H1 (cell line): Measurements from ENCODE around the gene OR51F2. TPM values are rescaled to one million over a fixed set of nuclear protein-coding genes. Genes with fewer than 3 reads are reported as not detected.
A peak's percentile ranks its signal among the peaks of the same experiment; 100 is the strongest.

Experiments used
- CTCF ChIA-PET: fragments of 300-600 bp; sonication (Branson Sonifier 250); formaldehyde crosslinking; loops from one replicate; lab custom pipeline; 2021; ENCODE audit not compliant: partially characterized antibody; lab: Charles Lee
- POLR2A ChIA-PET: fragments of 300-600 bp; sonication (Branson Sonifier 250); formaldehyde crosslinking; loops from one replicate; lab custom pipeline; 2021; ENCODE audit warnings: inconsistent platforms; ENCODE audit not compliant: partially characterized antibody; lab: Charles Lee
- DNase-seq, 2 experiments: peaks; one replicate each; pipeline versions ENCODE4 v3.0.0 to v3.0.0-alpha.2; 2010 to 2022; ENCODE audit warnings: low spot score in 2 of 2, low read depth in 1 of 2, mixed read lengths in 1 of 2
- FAIRE-seq: peaks from 2 replicates; lab custom pipeline; 2011; peaks lifted over from hg19 to GRCh38; lab: Jason Lieb, UNC
- H2AFZ ChIP-seq: 2 replicates; pipeline ENCODE4 v1.8.1; 2012; ENCODE audit warnings: low read length, inconsistent platforms
- H2AK5ac ChIP-seq: 2 replicates; pipeline ENCODE4 v1.6.1; 2013; ENCODE audit warnings: low read depth, low read length
- H2BK120ac ChIP-seq: replicated peaks from 2 replicates; pipeline ENCODE3; 2013; ENCODE audit warnings: low read depth, low read length, inconsistent platforms
- H2BK12ac ChIP-seq: 2 replicates; pipeline ENCODE4 v1.6.1; 2013; ENCODE audit warnings: low read depth, low read length
- H2BK15ac ChIP-seq: 2 replicates; pipeline ENCODE4 v1.6.1; 2013; ENCODE audit warnings: low read length
- H2BK20ac ChIP-seq: 2 replicates; pipeline ENCODE4 v1.6.1; 2013; ENCODE audit warnings: low read length
- H2BK5ac ChIP-seq: 2 replicates; pipeline ENCODE4 v1.6.1; 2013; ENCODE audit warnings: low read depth, low read length
- H3K14ac ChIP-seq: 2 replicates; pipeline ENCODE4 v1.6.1; 2013; ENCODE audit warnings: inconsistent platforms; ENCODE audit not compliant: insufficient read length
- H3K18ac ChIP-seq: 2 replicates; pipeline ENCODE4 v1.6.1; 2013; ENCODE audit warnings: low read length; ENCODE audit errors: extremely low read depth
- H3K23ac ChIP-seq: 2 replicates; pipeline ENCODE4 v1.6.1; 2013; ENCODE audit warnings: inconsistent platforms; ENCODE audit not compliant: insufficient read length
- H3K23me2 ChIP-seq: 2 replicates; pipeline ENCODE4 v1.6.1; 2013; ENCODE audit warnings: low read depth, low read length
- H3K27ac ChIP-seq: 2 replicates; pipeline ENCODE4 v1.6.1; 2011; ENCODE audit warnings: low read depth, low read length, inconsistent platforms
- H3K27me3 ChIP-seq, 4 experiments: replicated peaks in 1 of 4; 1 replicate in 1 of 4; 2 replicates in 3 of 4; pipeline versions ENCODE4 v1.6.1 to v1.8.1; 2011 to 2013; ENCODE audit warnings: low read length in 3 of 4, mild to moderate bottlenecking in 3 of 4, inconsistent platforms in 2 of 4, mixed read lengths in 2 of 4, moderate library complexity in 1 of 4; ENCODE audit not compliant: control insufficient read depth in 3 of 4, insufficient read depth in 3 of 4; ENCODE audit errors: extremely low read depth in 1 of 4
- H3K36me3 ChIP-seq, 4 experiments: 2 replicates each; pipeline versions ENCODE4 v1.6.1 to v1.8.1; 2011 to 2013; ENCODE audit warnings: mild to moderate bottlenecking in 4 of 4, low read length in 3 of 4, moderate library complexity in 2 of 4, control low read depth in 1 of 4, inconsistent platforms in 1 of 4; ENCODE audit not compliant: insufficient read depth in 4 of 4, control insufficient read depth in 2 of 4
- H3K4ac ChIP-seq: replicated peaks from 2 replicates; pipeline ENCODE3; 2013; ENCODE audit warnings: low read length, low read depth, mixed read lengths, inconsistent platforms; ENCODE audit not compliant: insufficient read length
- H3K4me1 ChIP-seq, 4 experiments: replicated peaks in 1 of 4; 1 replicate in 1 of 4; 2 replicates in 3 of 4; pipeline versions ENCODE4 v1.6.1 to v1.8.1; 2011 to 2013; ENCODE audit warnings: low read length in 3 of 4, inconsistent platforms in 2 of 4, mixed read lengths in 1 of 4; ENCODE audit not compliant: insufficient read depth in 4 of 4, control insufficient read depth in 3 of 4
- H3K4me2 ChIP-seq, 2 experiments: 2 replicates each; pipeline versions ENCODE4 v1.6.1 to v1.8.1; 2011 to 2013; ENCODE audit warnings: low read depth in 2 of 2, low read length in 2 of 2, control low read depth in 1 of 2, inconsistent platforms in 1 of 2, mild to moderate bottlenecking in 1 of 2; ENCODE audit not compliant: insufficient read depth in 1 of 2
- H3K4me3 ChIP-seq, 4 experiments: fragments of 200-600, 300-600 bp in 1 of 4; sonication (generic), shearing (Covaris generic), sonication (Bioruptor Twin) in 1 of 4; 2 replicates each; pipeline versions ENCODE4 v1.5.1 to v1.8.1; 2011 to 2016; ENCODE audit warnings: low read length in 4 of 4, low read depth in 3 of 4, control low read depth in 2 of 4, inconsistent platforms in 2 of 4, mild to moderate bottlenecking in 2 of 4, mixed read lengths in 1 of 4, moderate library complexity in 1 of 4; ENCODE audit not compliant: insufficient read depth in 2 of 4; ENCODE audit errors: extremely low read depth in 1 of 4
- H3K56ac ChIP-seq: replicated peaks from 2 replicates; pipeline ENCODE3; 2013; ENCODE audit warnings: low read depth, mild to moderate bottlenecking, mixed read lengths, low read length, inconsistent platforms; ENCODE audit not compliant: insufficient read length
- H3K79me1 ChIP-seq: 2 replicates; pipeline ENCODE4 v1.6.1; 2013; ENCODE audit warnings: low read depth, low read length, control low read depth
- H3K79me2 ChIP-seq, 2 experiments: 2 replicates each; pipeline versions ENCODE4 v1.6.1 to v1.8.1; 2012 to 2013; ENCODE audit warnings: low read length in 2 of 2, mild to moderate bottlenecking in 2 of 2, inconsistent platforms in 1 of 2; ENCODE audit not compliant: insufficient read depth in 2 of 2, control insufficient read depth in 1 of 2
- H3K9ac ChIP-seq, 4 experiments: replicated peaks in 1 of 4; 1 replicate in 1 of 4; 2 replicates in 3 of 4; pipeline versions ENCODE4 v1.6.1 to v1.8.1; 2011 to 2013; ENCODE audit warnings: low read depth in 3 of 4, low read length in 3 of 4, control low read depth in 2 of 4, mild to moderate bottlenecking in 2 of 4, moderate library complexity in 2 of 4, inconsistent platforms in 1 of 4; ENCODE audit errors: extremely low read depth in 1 of 4
- H3K9me3 ChIP-seq, 2 experiments: 2 replicates each; pipeline versions ENCODE4 v1.6.1 to v1.8.1; 2012 to 2013; ENCODE audit warnings: mild to moderate bottlenecking in 2 of 2, moderate library complexity in 2 of 2, control low read depth in 1 of 2, inconsistent platforms in 1 of 2, low read depth in 1 of 2, low read length in 1 of 2, mixed read lengths in 1 of 2; ENCODE audit not compliant: insufficient read depth in 2 of 2
- H4K20me1 ChIP-seq, 2 experiments: replicated peaks in 1 of 2; 2 replicates each; pipeline versions ENCODE3 to v1.8.1; 2011 to 2013; ENCODE audit warnings: inconsistent platforms in 2 of 2, low read length in 2 of 2, mild to moderate bottlenecking in 1 of 2; ENCODE audit not compliant: insufficient read depth in 2 of 2, control insufficient read depth in 1 of 2
- H4K5ac ChIP-seq: 2 replicates; pipeline ENCODE4 v1.6.1; 2013; ENCODE audit warnings: low read length, low read depth, mixed read lengths, inconsistent platforms; ENCODE audit not compliant: insufficient read length
- H4K8ac ChIP-seq: 2 replicates; pipeline ENCODE4 v1.8.0; 2013; ENCODE audit warnings: mild to moderate bottlenecking, moderate library complexity, low read length, inconsistent platforms; ENCODE audit not compliant: insufficient read depth; ENCODE audit errors: extremely low read depth
- H4K91ac ChIP-seq: replicated peaks from 2 replicates; pipeline ENCODE3; 2013; ENCODE audit warnings: low read length, mixed read lengths, inconsistent platforms; ENCODE audit not compliant: insufficient read length
- CREB1 ChIP-seq: IDR thresholded peaks from 2 replicates; pipeline ENCODE4 v1.6.1; 2012; ENCODE audit warnings: inconsistent platforms
- FOSL1 ChIP-seq: IDR thresholded peaks from 2 replicates; pipeline ENCODE4 v1.6.1; 2011; ENCODE audit warnings: mild to moderate bottlenecking, low read depth, low read length, moderate library complexity; ENCODE audit not compliant: insufficient read depth
- RAD21 ChIP-seq, 2 experiments: IDR thresholded peaks in 1 of 2; conservative IDR thresholded peaks in 1 of 2; 2 replicates each; pipeline ENCODE4 v1.6.1; 2011; ENCODE audit warnings: low read depth in 2 of 2, low read length in 2 of 2, improper control_type of control experiment in 1 of 2, inconsistent platforms in 1 of 2, mild to moderate bottlenecking in 1 of 2, moderate library complexity in 1 of 2
- SIX5 ChIP-seq: IDR thresholded peaks from 2 replicates; pipeline ENCODE4 v1.6.1; 2011; ENCODE audit warnings: mild to moderate bottlenecking, low read depth, low read length
- SP4 ChIP-seq: IDR thresholded peaks from 2 replicates; pipeline ENCODE4 v1.6.1; 2012; ENCODE audit warnings: low read length, inconsistent platforms
- SRF ChIP-seq: IDR thresholded peaks from 2 replicates; pipeline ENCODE4 v1.6.1; 2011; ENCODE audit warnings: mild to moderate bottlenecking, low read depth, low read length, moderate library complexity
- TEAD4 ChIP-seq: IDR thresholded peaks from 2 replicates; pipeline ENCODE4 v1.6.1; 2012; ENCODE audit warnings: low read depth, low read length, inconsistent platforms, mixed read lengths
- YY1 ChIP-seq: IDR thresholded peaks from 2 replicates; pipeline ENCODE4 v1.6.1; 2011; ENCODE audit warnings: low read depth, mild to moderate bottlenecking, low read length
- WGBS, 2 experiments: shearing (Covaris generic) in 1 of 2; methylation state at CpG; one replicate each; pipeline versions ENCODE4 v1.1.6 to v1.1.7; 2013 to 2015; ENCODE audit warnings: low lambda C conversion rate in 2 of 2, mixed read lengths in 2 of 2, inconsistent platforms in 1 of 2, low coverage in 1 of 2, missing lambda C conversion rate in 1 of 2; ENCODE audit not compliant: insufficient replicate concordance in 2 of 2, insufficient coverage in 1 of 2, insufficient read length in 1 of 2; ENCODE audit errors: extremely low coverage in 1 of 2, missing lambda C conversion rate in 1 of 2; 5-methylcytosine and 5-hydroxymethylcytosine counted together
- polyA plus RNA-seq, 7 experiments: library from polyadenylated mRNA; depleted of rRNA in 3 of 7; stranded (reverse) in 5 of 7; unstranded in 2 of 7; fragments of >200 nt in 5 of 7; fragments of 200-250 nt in 2 of 7; gene quantifications; 1 replicate in 5 of 7; 2 replicates in 1 of 7; 4 replicates in 1 of 7; pipeline versions ENCODE4 v1.2.1 to v1.2.3, GENCODE V29; 2011 to 2013; ENCODE audit warnings: missing spikeins in 2 of 7, mixed read lengths in 2 of 7
- total RNA-seq: library from RNA; stranded (reverse); fragmentation: NEBNext Ultra II Directional; extraction: Animal tissue kit (Norgen Biotek cat#: 25700); gene quantifications from 2 replicates; pipeline ENCODE4 v1.2.1, GENCODE V29; 2021
- TF ChIP-seq, protein P1 (sequence below): IDR thresholded peaks from 2 replicates; pipeline ENCODE4 v1.6.1; 2012; ENCODE audit warnings: inconsistent platforms
- TF ChIP-seq, protein P2 (sequence below), 3 experiments: IDR thresholded peaks; 1 replicate in 2 of 3; 2 replicates in 1 of 3; pipeline versions ENCODE4 v1.5.1 to v1.6.1; 2011; ENCODE audit warnings: low read length in 3 of 3, mild to moderate bottlenecking in 3 of 3, inconsistent platforms in 2 of 3, low read depth in 1 of 3, moderate library complexity in 1 of 3; ENCODE audit not compliant: insufficient read depth in 1 of 3; ENCODE audit errors: control extremely low read depth in 1 of 3

Gene OR51F2
- total and polyA plus RNA-seq, 2 of the 8 experiments (the other 6 are each of a cell fraction or from before 2014, with no cell fraction given), result 0.15 TPM; not detected in 1

DNA sequence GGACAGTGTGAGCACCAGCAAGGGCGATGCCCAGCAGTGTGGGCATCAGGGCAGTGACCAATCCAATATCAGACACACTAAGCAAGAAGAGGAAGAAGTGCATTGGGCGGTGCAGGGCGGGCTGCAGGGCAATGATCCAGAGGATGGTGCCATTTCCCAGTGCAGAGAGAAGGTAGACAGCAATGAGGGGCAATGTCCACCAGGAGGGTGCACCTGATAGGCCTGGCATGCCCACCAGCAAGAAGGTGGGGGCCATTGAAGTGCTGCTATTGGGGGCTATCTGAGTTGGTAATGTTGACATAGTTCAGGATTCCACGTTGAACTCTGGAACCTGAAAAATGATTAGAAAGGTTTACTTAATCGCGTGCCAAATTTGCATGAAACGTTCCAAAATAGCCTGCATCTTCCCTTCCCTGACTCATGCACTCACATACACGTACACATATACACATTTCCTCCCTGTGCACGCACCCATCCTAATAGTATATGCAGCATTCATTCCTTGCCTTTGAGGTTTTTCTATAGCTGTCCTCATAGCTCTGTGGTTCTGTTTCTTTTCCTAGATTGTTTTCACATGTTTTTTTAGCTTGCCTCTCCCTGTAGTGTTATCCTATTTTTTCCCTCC is 27.9 kb downstream of the OR51F2 start, which contains the start of gene OR51S1:
Gene OR51S1 (minus strand): TSS at position 301 of the 625 bp plus-strand sequence. CDS start 0 bp downstream, at position 301.
- Histone ChIP-seq H3K4me3 (no peak within 1 kb of the TSS), H2BK15ac (no peak within 1 kb of the TSS), H3K79me1 (no peaks in the 10 kb centered on the region), H4K20me1 (no peaks in the 10 kb centered on the region), H3K23ac (no peak within 1 kb of the TSS), H3K4ac (no peak within 1 kb of the TSS), H4K8ac (no peak within 1 kb of the TSS), H3K79me2 (no peaks in the 10 kb centered on the region), H2AFZ (no peak within 1 kb of the TSS), H2BK20ac (no peak within 1 kb of the TSS), H3K4me1 (no peaks in the 10 kb centered on the region), H3K36me3 (no peaks in the 10 kb centered on the region), H3K23me2 (no peaks in the 10 kb centered on the region), H2BK12ac (no peak within 1 kb of the TSS), H3K27ac (no peak within 1 kb of the TSS), H2BK5ac (no peak within 1 kb of the TSS), H4K5ac (no peak within 1 kb of the TSS), H2BK120ac (no peak within 1 kb of the TSS), H3K4me2 (no peak within 1 kb of the TSS), H3K9ac (no peak within 1 kb of the TSS), H4K91ac (no peak within 1 kb of the TSS), H3K9me3 (0 out of 4 replicates have a peak, but pooled peaks cover 0 to 2% of the 10 kb centered on the region in 2 experiments), H3K27me3 (no peaks in the 10 kb centered on the region), H3K18ac (no peak within 1 kb of the TSS), H2AK5ac (no peak within 1 kb of the TSS), H3K14ac (no peak within 1 kb of the TSS), H3K56ac (no peak within 1 kb of the TSS)
- FAIRE-seq (no peak), DNase-seq (no peak)
- CTCF ChIA-PET, result interaction anchor here (0.6 to 2.0 kb wide), 4 partner anchors 9 to 168 kb away, joined by 3 to 5 read pairs (median 4); no protein-coding TSS in a partner anchor
- POLR2A ChIA-PET, result no interaction called here
- 85% methylated on average over 9 of the region's 9 CpGs; no CpG with 5 or more reads in 1 of the 2 experiments for WGBS, 2 experiments
- TF ChIP-seq SIX5 (no peak), SRF (no peak), SP4 (no peak), FOSL1 (no peak), TEAD4 (no peak), YY1 (no peak), CREB1 (no peak), RAD21 (IDR thresholded peaks at IDR 0.05 in 1 of 2, conservative IDR thresholded peaks at IDR 0.05 in 1 of 2; ENCODE audit: low read depth in 2 of 2, low read length in 2 of 2) (peak in 1 of 2 experiments; percentile 22; a peak in 1 of 4 replicates)
- TF ChIP-seq, protein P1, sequence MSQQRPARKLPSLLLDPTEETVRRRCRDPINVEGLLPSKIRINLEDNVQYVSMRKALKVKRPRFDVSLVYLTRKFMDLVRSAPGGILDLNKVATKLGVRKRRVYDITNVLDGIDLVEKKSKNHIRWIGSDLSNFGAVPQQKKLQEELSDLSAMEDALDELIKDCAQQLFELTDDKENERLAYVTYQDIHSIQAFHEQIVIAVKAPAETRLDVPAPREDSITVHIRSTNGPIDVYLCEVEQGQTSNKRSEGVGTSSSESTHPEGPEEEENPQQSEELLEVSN, result no peak
- TF ChIP-seq, protein P2, sequence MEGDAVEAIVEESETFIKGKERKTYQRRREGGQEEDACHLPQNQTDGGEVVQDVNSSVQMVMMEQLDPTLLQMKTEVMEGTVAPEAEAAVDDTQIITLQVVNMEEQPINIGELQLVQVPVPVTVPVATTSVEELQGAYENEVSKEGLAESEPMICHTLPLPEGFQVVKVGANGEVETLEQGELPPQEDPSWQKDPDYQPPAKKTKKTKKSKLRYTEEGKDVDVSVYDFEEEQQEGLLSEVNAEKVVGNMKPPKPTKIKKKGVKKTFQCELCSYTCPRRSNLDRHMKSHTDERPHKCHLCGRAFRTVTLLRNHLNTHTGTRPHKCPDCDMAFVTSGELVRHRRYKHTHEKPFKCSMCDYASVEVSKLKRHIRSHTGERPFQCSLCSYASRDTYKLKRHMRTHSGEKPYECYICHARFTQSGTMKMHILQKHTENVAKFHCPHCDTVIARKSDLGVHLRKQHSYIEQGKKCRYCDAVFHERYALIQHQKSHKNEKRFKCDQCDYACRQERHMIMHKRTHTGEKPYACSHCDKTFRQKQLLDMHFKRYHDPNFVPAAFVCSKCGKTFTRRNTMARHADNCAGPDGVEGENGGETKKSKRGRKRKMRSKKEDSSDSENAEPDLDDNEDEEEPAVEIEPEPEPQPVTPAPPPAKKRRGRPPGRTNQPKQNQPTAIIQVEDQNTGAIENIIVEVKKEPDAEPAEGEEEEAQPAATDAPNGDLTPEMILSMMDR (IDR thresholded peaks at IDR 0.05; ENCODE audit: control extremely low read depth in 1 of 3, insufficient read depth in 1 of 3, low read depth in 1 of 3, low read length in 3 of 3), result peak in 2 of 3 experiments; percentile 23; a peak in 2 of 4 replicates
